ENCODE measurements around the gene ZNF281.

- no peak for TF ChIP-seq MZF1 (tag by site-specific recombination; IDR thresholded peaks at IDR 0.05; ENCODE audit: borderline replicate concordance)
- TF ChIP-seq PATZ1 (tag by site-specific recombination; IDR thresholded peaks at IDR 0.05), result no peak
- TF ChIP-seq GLIS2 (tag by site-specific recombination; IDR thresholded peaks at IDR 0.05), result no peak
- TF ChIP-seq KLF9 (tag by site-specific recombination; IDR thresholded peaks at IDR 0.05; ENCODE audit: low read depth), result no peak
Measured at GRCh38 chr1:200384818-200385390, 24.9 kb downstream of the ZNF281 start.
